DMS153 (cell line): ENCODE data around the gene VPREB3.

Experiments
- DNase-seq: peaks from one replicate; lab custom pipeline; 2025; lab: John Stamatoyannopoulos, UW

VPREB3 gene

DNA sequence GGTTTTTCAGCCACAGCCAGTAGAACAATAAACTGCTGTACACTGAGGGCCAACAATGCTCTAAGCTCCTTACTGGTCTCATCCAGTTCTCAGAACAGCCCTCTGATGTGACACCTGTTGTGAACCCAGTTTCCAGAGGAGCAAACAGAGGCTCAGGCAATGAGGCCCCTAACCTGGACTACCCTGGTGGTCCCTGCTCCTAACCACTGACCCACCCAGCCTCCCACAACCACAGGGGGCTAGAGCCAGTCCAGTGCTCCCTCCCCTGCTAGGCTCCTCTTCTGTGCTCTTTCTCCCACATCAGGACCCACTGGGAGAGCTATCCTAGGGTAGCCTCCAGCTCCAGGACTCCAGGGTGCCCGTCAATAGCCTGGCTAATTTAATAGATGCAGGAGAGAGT is 28.5 kb upstream of the VPREB3 start:
- no peak for DNase-seq

DNA sequence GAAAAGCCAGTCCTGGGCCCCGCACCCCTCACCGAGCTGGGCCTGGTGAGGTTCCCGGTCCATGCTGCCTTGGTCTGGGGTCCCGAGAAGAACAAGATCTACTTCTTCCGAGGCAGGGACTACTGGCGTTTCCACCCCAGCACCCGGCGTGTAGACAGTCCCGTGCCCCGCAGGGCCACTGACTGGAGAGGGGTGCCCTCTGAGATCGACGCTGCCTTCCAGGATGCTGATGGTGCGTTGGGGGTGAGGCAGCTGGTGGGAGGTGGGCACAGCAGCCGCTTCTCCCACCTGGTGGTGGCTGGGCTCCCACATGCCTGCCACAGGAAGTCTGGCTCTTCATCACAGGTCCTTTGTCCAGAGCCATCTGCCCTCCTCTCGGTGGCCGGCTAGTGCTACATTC is 28.0 kb upstream of the VPREB3 start:
- DNase-seq: no peak

DNA sequence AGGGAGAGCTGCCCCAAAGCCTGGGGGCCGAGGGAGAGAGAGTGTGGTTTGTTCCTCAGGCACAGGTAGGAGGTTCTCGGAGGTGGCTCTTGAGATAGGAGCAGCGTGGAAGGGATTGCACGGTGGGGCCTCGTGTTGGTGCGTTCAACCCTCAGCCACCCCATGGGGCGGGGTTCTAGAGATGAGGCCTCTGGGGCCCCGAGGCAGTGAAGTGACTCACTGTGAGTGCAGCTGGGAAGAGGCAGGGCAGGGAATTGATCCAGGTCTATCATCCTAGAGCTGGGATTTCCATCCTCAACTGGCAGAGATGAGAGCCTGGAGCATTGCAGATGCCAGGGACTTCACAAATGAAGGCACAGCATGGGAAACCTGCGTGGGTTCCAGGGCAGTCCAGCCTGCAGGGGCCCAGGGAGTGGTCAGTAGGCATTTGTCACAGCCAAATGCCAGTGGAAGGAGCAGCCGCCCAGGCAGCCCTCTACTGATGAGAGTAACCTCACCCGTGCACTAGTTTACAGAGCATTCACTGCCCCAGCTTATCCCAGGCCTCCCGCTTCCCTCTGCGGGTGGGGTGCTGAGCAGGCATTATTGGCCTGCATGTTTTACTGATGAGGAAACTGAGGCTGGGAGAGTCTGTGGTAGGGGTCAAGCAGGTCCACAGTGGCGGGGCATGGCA is 27.4 kb upstream of the VPREB3 start:
- no peak for DNase-seq

DNA sequence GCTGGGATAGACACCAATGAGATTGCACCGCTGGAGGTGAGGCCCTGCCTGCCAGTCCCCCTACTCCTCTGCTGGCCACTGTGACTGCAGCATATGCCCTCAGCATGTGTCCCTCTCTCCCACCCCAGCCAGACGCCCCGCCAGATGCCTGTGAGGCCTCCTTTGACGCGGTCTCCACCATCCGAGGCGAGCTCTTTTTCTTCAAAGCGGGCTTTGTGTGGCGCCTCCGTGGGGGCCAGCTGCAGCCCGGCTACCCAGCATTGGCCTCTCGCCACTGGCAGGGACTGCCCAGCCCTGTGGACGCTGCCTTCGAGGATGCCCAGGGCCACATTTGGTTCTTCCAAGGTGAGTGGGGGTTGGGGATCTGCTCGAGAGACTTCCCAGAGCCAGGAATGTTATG is 26.8 kb upstream of the VPREB3 start:
- DNase-seq: no peak

DNA sequence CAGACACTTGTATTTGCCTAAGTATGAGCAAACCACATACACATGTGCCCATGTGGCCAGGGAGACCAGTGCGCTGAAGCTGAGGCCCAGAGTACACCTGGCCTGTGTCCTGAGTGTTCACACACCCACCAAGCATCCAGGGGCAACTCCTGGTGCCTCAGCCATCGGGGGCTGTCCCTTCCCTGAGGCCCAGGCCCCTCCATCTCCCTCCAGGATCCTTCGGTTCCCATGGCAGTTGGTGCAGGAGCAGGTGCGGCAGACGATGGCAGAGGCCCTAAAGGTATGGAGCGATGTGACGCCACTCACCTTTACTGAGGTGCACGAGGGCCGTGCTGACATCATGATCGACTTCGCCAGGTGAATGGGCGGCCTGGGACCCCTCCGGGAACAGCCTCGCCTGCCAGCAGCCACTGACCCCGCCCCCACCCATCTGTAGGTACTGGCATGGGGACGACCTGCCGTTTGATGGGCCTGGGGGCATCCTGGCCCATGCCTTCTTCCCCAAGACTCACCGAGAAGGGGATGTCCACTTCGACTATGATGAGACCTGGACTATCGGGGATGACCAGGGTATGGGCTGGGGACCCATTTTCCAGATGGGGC is 26.0 kb upstream of the VPREB3 start:
- no peak for DNase-seq

DNA sequence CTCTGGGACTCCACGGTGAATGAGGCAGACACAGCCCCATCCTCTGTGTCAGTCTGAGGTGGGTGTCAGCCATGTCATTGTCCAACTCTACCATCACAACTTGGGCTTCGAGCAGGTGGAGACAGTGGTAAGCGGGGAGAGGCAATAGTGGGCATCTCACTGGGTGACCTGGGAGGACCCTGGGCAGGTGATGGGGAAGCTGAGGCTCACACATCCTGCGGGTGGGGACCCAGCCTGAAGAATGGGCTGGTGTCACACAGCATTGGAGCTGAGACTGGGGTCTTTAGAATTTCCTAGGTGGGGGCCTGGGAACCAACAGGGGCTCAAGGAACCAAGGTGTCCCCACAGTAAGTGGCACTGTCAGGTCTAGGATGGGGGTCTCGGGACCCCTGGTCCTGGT is 25.5 kb upstream of the VPREB3 start:
- DNase-seq: no peak

DNA sequence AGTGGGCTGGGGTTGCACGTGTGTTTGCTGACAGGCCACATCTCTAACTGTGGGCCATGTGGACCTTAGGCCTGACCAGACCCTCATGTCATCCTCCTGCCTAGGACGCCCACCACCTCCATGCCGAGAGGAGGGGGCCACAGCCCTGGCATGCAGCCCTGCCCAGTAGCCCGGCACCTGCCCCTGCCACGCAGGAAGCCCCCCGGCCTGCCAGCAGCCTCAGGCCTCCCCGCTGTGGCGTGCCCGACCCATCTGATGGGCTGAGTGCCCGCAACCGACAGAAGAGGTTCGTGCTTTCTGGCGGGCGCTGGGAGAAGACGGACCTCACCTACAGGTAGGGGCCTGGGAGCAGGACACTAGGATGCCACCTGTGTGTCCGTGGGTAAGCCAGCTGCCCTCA is 24.9 kb upstream of the VPREB3 start:
- no peak for DNase-seq

DNA sequence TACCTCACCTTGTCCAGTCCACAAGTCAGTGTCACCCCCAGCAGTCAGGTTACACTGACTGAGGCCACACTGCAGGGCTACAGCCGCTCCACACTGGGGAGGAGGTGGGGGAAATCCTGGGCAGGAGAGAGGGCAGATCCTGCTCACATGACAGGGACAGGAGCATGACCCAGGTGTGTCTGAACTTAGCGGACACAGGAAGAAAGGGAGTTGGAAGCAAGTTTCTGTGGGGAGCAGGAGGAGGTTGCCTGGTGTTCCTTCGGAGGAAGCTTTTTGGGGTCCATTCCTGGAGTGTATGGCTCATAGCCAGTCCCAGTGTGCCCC is 24.3 kb upstream of the VPREB3 start:
- no peak for DNase-seq

DNA sequence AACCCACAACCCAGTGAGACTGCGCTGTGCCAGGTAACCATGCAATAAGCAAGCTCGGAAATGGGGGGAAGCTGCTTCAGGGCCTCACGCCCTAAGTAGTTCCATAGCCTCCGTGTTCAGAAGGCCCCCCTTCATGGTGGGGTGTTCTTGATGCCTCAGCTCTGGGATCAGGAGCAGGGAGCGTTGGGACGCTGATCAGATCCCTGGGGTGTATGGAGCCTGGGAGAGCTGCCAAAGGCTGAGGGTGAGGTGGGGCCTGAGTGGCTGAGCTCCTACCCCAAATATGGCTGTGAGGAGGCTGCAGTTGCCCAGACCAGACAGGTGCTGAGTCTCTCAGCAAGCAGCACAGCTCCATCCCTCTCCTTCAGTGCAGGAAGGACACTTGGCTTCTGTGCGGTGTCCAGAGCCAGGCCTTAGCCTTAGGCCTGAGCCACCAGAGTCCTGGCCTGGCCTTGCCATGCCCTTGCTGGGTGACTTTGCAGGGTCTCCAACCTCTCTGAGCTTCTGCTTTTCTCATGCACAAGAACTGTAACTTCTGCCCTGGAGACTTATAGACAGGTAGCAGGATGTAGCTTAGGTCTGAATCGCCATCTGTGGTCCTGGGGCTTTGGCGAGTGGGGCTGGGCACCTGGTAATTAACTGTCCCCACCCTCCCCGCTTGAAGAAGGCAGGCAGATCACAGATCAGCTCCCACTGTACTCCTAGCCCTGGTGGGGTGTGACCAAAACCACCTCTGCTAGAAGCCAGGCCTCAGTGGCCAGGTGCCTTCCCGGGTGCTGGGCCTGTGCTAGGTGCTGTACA is 23.8 kb upstream of the VPREB3 start:
- no peak for DNase-seq

DNA sequence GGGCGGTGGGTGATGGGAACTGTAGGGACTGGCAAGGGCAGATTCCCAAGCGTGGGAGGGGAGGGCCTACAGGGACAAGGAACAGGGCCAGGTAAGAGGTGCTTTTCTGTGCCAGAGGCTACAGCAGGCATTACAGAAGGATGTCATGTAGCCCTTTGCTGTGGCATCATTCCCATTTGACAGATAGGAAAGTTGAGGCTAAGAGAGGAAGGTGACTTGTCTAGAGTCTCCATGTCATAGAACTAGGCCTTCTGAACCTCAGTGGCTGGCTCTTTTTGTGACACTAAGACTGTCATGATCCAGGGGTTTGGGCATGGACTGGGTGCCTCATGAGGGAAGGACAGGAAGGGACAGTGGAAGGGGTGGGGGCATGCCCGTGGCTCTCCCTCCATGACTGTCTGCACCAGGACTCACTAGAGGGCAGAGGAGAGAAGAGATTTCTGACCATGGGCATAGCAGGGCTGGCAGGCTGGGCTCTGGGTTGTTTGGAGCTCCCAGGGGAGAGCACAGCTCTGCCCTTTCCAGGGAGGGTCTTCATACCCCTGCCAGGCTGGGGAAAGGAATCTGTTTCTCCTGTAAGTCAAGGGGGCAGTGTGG is 21.7 kb upstream of the VPREB3 start:
- DNase-seq: no peak

DNA sequence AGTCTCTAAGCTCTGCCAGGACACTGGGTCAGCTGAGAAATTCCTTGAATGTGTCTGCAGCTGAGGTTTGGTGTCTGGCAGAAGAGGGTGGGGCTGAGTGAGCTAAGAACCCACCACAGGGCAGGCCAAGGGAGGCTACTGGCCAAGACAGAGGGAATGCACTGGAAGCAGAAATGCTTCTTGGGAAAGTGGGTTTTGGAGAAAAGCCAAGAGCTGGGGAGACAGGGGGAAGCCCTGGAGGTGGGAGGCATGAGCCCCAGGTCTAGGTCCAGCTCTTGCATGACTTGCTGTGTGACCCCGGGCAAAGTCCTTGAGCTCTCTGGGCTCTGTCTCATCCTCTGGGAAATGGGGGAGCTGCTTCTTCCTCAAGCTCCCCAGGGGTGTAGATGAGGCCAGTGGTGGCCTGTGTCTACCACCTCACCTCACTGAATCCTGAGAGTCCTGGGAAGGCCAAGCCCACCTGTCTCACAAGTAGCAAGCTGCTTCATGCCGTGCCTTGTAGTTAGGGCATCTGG is 20.8 kb upstream of the VPREB3 start:
- no peak for DNase-seq

DNA sequence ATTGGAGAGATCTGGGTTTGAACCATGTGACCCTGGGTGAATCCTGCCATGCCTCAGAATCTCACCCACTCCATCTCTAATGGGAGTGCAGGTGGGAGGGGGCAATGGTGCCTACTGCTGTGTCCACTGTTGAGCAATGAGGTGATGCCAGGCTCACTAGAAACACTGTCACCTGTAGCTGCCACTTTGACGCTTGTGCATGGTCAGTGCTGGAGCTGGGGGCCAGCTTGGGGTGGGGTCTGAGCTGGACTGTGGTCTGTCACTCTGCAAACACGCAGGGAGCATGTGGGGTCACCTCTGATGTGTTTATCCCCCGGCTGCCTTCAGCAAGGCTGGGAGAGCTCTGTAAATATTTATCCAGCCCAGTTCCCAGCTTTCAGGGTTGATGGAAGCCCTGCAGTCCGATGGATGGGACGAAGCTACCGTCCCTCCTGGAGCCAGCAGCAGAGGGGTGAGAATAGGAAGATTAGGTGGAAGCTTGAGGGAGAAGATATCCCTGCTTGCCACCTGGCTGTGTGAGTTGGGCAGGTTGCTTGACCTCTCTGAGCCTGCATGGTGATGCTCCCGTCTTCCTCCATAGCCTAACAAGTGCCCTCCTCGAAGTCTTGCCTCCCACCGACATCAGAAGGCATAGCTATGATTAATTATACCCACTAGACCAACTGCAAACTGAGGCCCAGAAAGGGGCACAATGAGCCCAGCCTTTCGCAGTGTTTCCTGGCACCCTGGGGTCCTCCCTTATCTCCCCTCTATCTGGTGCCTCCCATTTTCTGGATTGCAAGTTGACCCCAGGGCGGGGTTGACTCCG is 20.1 kb upstream of the VPREB3 start:
- no peak for DNase-seq

DNA sequence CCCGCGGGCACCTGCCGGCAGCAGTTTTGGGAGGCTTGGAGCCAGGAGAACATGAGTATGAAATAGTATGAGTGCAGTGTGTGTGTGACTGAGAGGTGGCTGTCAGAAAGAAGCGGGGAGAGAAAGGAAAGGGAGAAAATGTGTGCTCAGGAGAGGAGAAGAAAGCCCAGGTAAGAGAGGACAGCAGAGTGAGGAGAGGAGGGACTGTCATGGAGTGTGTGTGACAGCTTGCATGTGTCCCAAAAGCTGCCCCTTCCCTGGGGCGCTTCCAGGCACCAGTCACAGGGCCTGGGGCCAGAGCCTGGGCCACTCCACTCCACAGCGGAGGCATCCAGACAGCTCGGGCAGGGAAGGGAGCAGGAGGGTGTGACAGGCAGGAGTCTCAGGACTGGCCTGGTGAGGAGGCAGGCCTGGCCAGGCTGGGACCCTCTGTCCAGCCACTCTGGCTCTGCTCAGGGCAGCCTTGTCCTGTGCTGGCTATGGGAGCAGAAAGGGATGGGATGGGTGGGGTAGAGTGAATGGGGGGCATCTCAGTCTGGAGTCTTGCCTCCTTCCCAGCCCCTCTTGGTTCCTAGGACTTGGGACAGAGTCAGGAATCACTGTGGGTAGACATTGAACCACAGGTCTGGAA is 19.4 kb upstream of the VPREB3 start:
- no peak for DNase-seq

DNA sequence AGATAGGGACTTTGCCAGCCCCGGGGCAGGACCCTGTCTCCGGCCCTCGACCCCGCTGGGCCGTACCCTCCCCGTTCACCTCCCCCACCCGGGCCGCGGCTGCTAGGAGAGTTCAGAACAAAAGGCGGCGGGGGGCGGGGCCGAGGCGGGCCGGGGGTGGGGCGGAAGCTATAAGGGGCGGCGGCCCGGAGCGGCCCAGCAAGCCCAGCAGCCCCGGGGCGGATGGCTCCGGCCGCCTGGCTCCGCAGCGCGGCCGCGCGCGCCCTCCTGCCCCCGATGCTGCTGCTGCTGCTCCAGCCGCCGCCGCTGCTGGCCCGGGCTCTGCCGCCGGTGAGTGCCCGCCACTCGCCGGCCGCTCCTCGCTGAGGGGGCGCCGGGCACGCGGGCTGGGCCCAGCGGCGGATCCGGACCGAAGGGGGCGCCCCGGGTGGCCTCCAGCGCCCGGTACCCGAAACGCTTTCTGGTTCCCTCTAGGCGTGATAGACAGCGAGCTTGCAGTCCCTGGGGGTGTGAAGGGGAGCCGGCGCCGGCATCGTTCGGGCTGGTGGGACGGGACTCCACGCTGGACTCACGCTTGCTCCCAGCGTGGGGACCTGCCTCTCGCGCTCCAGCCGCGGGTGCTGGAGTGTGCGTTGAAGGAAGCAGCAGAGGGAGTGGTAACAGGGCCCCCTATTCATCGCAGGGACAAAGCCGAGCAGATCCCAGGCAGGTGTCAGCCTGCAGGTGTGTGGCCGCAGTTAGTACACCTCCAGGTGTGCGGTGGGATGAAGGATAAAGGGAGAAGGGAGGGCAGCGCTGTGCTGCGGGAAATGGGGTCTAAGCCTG is 18.6 kb upstream of the VPREB3 start, which contains the start of gene MMP11:
MMP11 (plus strand) TSS at position 201 of the 825 bp plus-strand sequence; CDS start at position 223, 22 bp downstream.
- peak; percentile 22 for DNase-seq

DNA sequence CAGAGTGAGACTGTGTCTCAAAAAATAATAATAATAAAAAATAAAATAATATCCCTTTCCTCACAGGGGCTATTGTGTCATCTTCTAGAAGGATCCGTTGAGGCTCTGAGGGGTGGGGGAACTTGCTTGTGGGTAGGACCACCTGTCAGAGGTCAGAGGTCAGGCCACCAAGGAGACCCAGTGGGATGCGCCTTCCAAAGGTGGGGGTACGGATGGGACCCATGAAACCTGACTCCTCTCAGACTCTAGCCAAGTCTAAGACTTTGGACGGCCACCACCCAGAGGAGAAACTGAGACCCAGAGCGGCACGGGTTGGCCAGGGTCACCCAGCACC is 18.1 kb upstream of the VPREB3 start:
- no peak for DNase-seq

DNA sequence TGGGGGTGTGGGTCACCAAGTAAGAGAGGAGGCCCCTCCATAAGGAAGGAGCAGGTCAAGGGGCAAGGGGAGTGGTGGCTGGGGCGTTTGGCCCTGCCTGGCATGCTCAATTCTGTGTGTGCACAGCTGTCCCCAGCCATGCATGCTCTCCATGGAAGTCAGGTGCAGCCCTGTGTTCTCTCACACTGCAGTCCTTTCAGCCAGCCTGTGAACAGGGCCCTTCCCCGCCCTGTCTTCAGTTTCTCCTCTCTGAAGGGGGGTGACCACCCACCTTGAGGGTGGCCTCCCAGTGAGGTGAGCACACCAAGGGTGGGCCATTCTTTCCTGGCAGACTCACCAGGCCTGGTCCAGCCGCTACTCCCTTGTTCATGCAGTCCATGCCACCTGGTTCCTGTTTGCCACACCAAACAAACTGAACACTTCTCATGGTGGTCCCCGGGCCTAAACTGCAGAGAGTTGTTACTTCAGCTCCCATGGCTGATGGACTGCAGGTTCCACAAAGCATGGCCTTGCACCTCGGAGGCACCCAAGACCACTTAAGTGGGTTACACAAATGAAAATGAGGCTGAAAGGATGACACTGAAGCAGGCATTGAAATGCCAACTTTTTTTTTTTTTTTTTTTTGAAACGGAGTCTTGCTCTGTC is 15.2 kb upstream of the VPREB3 start:
- DNase-seq: no peak

DNA sequence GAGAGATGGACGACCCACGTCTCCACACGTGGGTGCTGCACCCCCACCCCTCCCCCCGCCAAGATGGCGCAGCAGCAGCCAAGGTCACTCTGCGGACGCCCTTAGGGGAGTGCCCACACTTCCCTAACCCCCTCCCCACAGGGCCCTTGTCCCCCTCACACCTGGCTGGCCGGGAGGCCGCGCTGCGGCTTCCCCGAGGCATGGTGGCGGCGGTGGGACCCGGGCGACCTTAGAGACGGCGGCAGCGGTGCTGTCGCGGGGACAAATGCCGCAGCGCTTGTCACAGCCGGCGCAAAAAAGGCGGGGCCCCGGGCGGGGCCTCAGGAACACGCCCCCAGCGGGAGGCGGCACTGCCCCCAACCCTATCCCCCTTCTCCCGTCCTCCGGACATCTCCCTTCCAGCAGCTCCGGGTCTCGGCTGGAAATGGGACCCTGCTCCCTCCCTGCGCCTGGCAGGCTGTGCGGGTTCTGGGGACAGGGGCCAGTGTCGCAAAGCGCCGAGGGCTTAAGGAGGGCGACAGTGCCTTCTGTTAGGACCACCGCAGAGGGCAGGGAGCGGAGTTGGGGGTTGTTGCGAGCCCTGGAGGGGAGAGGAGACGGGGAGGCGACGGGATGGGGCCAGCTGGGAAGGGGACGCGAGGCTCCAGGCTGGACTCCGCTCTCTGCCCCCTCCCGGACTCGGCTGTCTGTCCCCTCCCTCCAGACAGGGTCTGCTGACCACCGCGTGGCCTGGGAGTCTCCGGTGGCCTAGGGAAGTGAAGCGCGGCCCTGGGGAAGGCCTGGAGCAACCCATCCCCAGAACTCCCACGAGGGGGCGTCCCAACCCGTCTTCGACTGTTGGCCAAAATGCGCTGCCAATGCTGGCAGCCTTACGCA is 13.7 kb upstream of the VPREB3 start, which contains the start of gene CHCHD10:
CHCHD10 (minus strand) TSS at position 300 of the 876 bp plus-strand sequence; CDS start at position 202, 98 bp downstream.
- peak; percentile 19 for DNase-seq

DNA sequence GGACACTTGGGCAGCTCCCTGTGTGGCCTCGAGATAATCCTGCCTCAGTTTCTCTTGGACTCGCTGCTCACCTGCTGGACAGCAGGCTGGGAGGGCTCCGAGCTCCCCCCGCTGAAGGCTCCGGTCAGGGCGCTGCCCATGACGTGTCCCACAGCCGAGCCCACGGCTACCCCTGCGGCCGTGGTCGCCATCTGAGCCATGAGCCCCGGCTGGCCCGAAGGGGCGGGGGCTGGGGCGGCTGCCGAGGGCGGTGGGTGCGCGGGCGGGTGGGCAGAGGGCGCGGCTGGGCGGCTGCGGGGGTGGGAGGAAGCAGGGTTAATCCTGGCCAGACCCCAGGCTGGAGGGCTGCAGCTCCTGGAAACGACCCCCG is 13.1 kb upstream of the VPREB3 start:
- DNase-seq: no peak
